ENCODE data around the gene COL26A1.
A peak's percentile ranks its signal among the peaks of the same experiment; 100 is the strongest.

COL26A1 gene

DNA sequence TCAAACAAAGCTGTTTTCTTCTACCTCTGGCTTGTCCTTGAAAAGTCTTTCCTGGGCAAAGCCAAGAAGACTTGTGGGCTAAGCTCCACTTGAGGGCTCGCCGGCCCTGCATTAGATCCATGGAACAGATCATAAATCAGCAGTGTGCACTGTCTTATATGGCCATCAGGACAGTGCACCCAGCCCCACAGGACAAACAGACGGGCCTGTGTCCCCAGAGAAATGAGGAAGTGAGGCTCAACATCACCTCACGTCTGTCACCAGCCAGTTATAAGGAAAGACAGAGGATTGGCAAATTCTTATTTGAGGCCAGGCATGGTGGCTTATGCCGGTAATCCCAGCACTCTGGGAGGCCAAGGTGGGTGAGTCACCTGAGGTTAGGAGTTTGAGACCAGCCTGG is 28.8 kb upstream of the COL26A1 start:
- Histone ChIP-seq H3K4ac (ENCODE audit: low read length) (no peak overlapping the region), H3K9ac (ENCODE audit: low read depth, low read length, poor library complexity) (no peak overlapping the region), H3K36me3 (replicated peaks in 1 of 2; ENCODE audit: control insufficient read depth in 2 of 2, insufficient read depth in 2 of 2, low read length in 2 of 2) (no peaks in the 10 kb centered on the region), H3K27me3 (ENCODE audit: control insufficient read depth in 3 of 3, insufficient read depth in 3 of 3, low read depth in 1 of 3, low read length in 3 of 3) (no peaks in the 10 kb centered on the region), H3K79me1 (ENCODE audit: low read depth, low read length) (no peaks in the 10 kb centered on the region), H2AFZ (ENCODE audit: low read length) (no peak overlapping the region), H3K4me3 (ENCODE audit: low read length in 2 of 2) (no peak overlapping the region), H3K9me3 (replicated peaks in 1 of 2; ENCODE audit: control insufficient read depth in 2 of 2, insufficient read depth in 1 of 2, low read depth in 1 of 2, low read length in 2 of 2) (no peaks in the 10 kb centered on the region), H2BK120ac (ENCODE audit: low read depth, low read length) (no peak overlapping the region), H3K27ac (replicated peaks; ENCODE audit: low read length) (no peak overlapping the region), H2BK5ac (ENCODE audit: low read length) (no peak overlapping the region), H2AK5ac (ENCODE audit: low read depth, low read length) (no peak overlapping the region), H3K4me1 (ENCODE audit: control insufficient read depth in 2 of 2, insufficient read depth in 1 of 2, low read depth in 1 of 2, low read length in 2 of 2) (no peaks in the 10 kb centered on the region), H3K23ac (ENCODE audit: low read depth, low read length, poor library complexity) (no peak overlapping the region), H3K18ac (ENCODE audit: low read length) (no peak overlapping the region), H2BK15ac (ENCODE audit: low read length) (no peak overlapping the region), H3K14ac (ENCODE audit: low read length) (no peak overlapping the region), H4K8ac (ENCODE audit: low read depth, low read length) (no peak overlapping the region), H4K91ac (ENCODE audit: low read depth, low read length, poor library complexity) (no peak overlapping the region), H3K4me2 (ENCODE audit: insufficient read depth, low read length, poor library complexity, severe bottlenecking) (no peak overlapping the region), H2BK12ac (ENCODE audit: low read length) (no peak overlapping the region)
- no peak for DNase-seq (ENCODE audit: low spot score)
- no CpG with 5 or more reads among the region's 5 CpGs for WGBS, 2 donors (ENCODE audit: extremely low coverage in 2 of 2, insufficient read length in 2 of 2, insufficient replicate concordance in 1 of 2)

DNA sequence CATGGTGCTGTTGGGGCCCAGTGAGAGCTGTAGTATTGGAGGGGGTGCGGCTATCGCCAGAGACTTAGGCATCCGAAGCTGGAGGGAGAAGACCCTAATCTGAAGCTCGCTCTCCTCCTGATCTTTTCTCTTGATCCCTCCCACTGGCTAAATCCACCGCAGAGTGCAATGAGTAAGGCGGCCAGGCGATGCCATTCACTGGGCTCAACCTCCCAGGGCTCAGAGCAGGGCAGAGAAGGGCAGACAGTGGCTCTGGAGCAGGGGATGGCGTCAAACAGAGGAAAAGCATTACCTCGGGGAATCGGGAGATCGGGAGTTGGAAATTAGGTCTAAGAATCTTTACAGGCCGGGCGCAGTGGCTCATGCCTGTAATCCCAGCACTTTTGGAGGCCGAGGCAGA is 22.3 kb upstream of the COL26A1 start:
- no peaks in the 10 kb centered on the region for H3K79me1 ChIP-seq (ENCODE audit: low read depth, low read length)
- H2BK5ac ChIP-seq (ENCODE audit: low read length): no peak overlapping the region
- H2BK15ac ChIP-seq (ENCODE audit: low read length): no peak overlapping the region
- H3K27ac ChIP-seq (replicated peaks; ENCODE audit: low read length): no peak overlapping the region
- peak overlapping the region; percentile 71 for H3K18ac ChIP-seq (ENCODE audit: low read length)
- no peak overlapping the region for H2BK120ac ChIP-seq (ENCODE audit: low read depth, low read length)
- no CpG with 5 or more reads among the region's 14 CpGs for WGBS, 2 donors (ENCODE audit: extremely low coverage in 2 of 2, insufficient read length in 2 of 2, insufficient replicate concordance in 1 of 2)
- H2AK5ac ChIP-seq (ENCODE audit: low read depth, low read length): no peak overlapping the region
- H2AFZ ChIP-seq (ENCODE audit: low read length): no peak overlapping the region
- H3K27me3 ChIP-seq (ENCODE audit: control insufficient read depth in 3 of 3, insufficient read depth in 3 of 3, low read depth in 1 of 3, low read length in 3 of 3): peaks cover 0 to 2% (median 0%) of the 10 kb centered on the region in 3 experiments
- no peak overlapping the region for H3K4me3 ChIP-seq (ENCODE audit: low read length in 2 of 2)
- no peak overlapping the region for H3K14ac ChIP-seq (ENCODE audit: low read length)
- H2BK12ac ChIP-seq (ENCODE audit: low read length): peak overlapping the region; percentile 22
- no peak overlapping the region for H4K8ac ChIP-seq (ENCODE audit: low read depth, low read length)
- no peak overlapping the region for H4K91ac ChIP-seq (ENCODE audit: low read depth, low read length, poor library complexity)
- no peaks in the 10 kb centered on the region for H3K4me1 ChIP-seq (ENCODE audit: control insufficient read depth in 2 of 2, insufficient read depth in 1 of 2, low read depth in 1 of 2, low read length in 2 of 2)
- peak overlapping the region; percentile 65 for H3K23ac ChIP-seq (ENCODE audit: low read depth, low read length, poor library complexity)
- no peak overlapping the region for H3K9ac ChIP-seq (ENCODE audit: low read depth, low read length, poor library complexity)
- no peak overlapping the region for H3K4me2 ChIP-seq (ENCODE audit: insufficient read depth, low read length, poor library complexity, severe bottlenecking)
- no peaks in the 10 kb centered on the region for H3K36me3 ChIP-seq (replicated peaks in 1 of 2; ENCODE audit: control insufficient read depth in 2 of 2, insufficient read depth in 2 of 2, low read length in 2 of 2)
- no peaks in the 10 kb centered on the region for H3K9me3 ChIP-seq (replicated peaks in 1 of 2; ENCODE audit: control insufficient read depth in 2 of 2, insufficient read depth in 1 of 2, low read depth in 1 of 2, low read length in 2 of 2)
- no peak overlapping the region for H3K4ac ChIP-seq (ENCODE audit: low read length)
- DNase-seq (ENCODE audit: low spot score): no peak

DNA sequence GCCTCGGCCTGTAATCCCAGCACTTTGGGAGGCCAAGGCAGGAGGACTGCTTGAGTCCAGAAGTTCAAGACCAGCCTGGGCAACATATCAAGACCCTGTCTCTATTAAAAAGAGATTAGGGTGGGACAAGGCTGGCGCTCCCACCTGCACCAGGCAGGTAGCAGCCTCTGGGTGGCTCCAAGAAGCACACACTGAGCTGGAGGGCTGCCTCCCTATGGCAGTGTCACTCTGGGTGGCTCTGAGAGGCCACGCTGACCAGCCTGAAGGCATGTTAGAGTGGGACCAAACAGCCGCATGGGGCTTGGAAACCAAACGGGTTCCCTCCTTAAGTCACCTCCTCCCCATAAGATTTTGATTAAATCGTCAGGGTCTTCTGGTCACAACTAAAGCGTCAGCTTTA is 19.8 kb upstream of the COL26A1 start:
- H2AFZ ChIP-seq (ENCODE audit: low read length): no peak overlapping the region
- no peak overlapping the region for H2BK12ac ChIP-seq (ENCODE audit: low read length)
- H3K4me3 ChIP-seq (ENCODE audit: low read length in 2 of 2): no peak overlapping the region
- H3K4ac ChIP-seq (ENCODE audit: low read length): no peak overlapping the region
- H3K79me1 ChIP-seq (ENCODE audit: low read depth, low read length): no peaks in the 10 kb centered on the region
- H3K27ac ChIP-seq (replicated peaks; ENCODE audit: low read length): no peak overlapping the region
- no peak overlapping the region for H2BK5ac ChIP-seq (ENCODE audit: low read length)
- H2AK5ac ChIP-seq (ENCODE audit: low read depth, low read length): no peak overlapping the region
- no peak overlapping the region for H2BK120ac ChIP-seq (ENCODE audit: low read depth, low read length)
- H4K91ac ChIP-seq (ENCODE audit: low read depth, low read length, poor library complexity): no peak overlapping the region
- H3K23ac ChIP-seq (ENCODE audit: low read depth, low read length, poor library complexity): no peak overlapping the region
- no peaks in the 10 kb centered on the region for H3K9me3 ChIP-seq (replicated peaks in 1 of 2; ENCODE audit: control insufficient read depth in 2 of 2, insufficient read depth in 1 of 2, low read depth in 1 of 2, low read length in 2 of 2)
- peaks cover 0 to 2% (median 0%) of the 10 kb centered on the region in 3 experiments for H3K27me3 ChIP-seq (ENCODE audit: control insufficient read depth in 3 of 3, insufficient read depth in 3 of 3, low read depth in 1 of 3, low read length in 3 of 3)
- no CpG with 5 or more reads among the region's 7 CpGs for WGBS, 2 donors (ENCODE audit: extremely low coverage in 2 of 2, insufficient read length in 2 of 2, insufficient replicate concordance in 1 of 2)
- no peak overlapping the region for H2BK15ac ChIP-seq (ENCODE audit: low read length)
- no peak overlapping the region for H4K8ac ChIP-seq (ENCODE audit: low read depth, low read length)
- H3K36me3 ChIP-seq (replicated peaks in 1 of 2; ENCODE audit: control insufficient read depth in 2 of 2, insufficient read depth in 2 of 2, low read length in 2 of 2): no peaks in the 10 kb centered on the region
- peak overlapping the region; percentile 80 for H3K18ac ChIP-seq (ENCODE audit: low read length)
- no peak for DNase-seq (ENCODE audit: low spot score)
- H3K4me1 ChIP-seq (ENCODE audit: control insufficient read depth in 2 of 2, insufficient read depth in 1 of 2, low read depth in 1 of 2, low read length in 2 of 2): no peaks in the 10 kb centered on the region
- H3K14ac ChIP-seq (ENCODE audit: low read length): no peak overlapping the region
- no peak overlapping the region for H3K9ac ChIP-seq (ENCODE audit: low read depth, low read length, poor library complexity)
- no peak overlapping the region for H3K4me2 ChIP-seq (ENCODE audit: insufficient read depth, low read length, poor library complexity, severe bottlenecking)

DNA sequence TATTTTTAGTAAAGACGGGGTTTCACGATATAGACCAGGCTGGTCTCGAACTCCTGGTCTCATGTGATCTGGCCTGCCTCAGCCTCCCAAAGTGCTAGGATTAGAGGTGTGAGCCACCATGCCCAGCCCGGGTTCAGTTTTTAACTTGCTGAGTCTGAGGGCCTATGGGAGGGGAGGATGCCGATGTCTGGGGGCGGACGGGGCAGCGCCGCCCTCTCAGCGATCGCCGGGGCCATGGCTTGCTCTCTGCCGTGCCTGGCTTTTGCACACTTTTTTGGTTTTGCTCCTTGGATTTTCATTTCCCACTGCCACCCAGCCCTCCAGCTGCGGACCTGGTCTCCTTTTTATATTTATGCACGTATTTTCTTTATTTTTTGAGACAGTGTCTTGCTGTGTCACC is 15.2 kb upstream of the COL26A1 start:
- H3K4me2 ChIP-seq (ENCODE audit: insufficient read depth, low read length, poor library complexity, severe bottlenecking): no peak overlapping the region
- DNase-seq (ENCODE audit: low spot score): no peak
- H3K9ac ChIP-seq (ENCODE audit: low read depth, low read length, poor library complexity): no peak overlapping the region
- no peaks in the 10 kb centered on the region for H3K4me1 ChIP-seq (ENCODE audit: control insufficient read depth in 2 of 2, insufficient read depth in 1 of 2, low read depth in 1 of 2, low read length in 2 of 2)
- H2BK120ac ChIP-seq (ENCODE audit: low read depth, low read length): no peak overlapping the region
- H3K79me1 ChIP-seq (ENCODE audit: low read depth, low read length): peaks cover 1% of the 10 kb centered on the region
- H2AFZ ChIP-seq (ENCODE audit: low read length): no peak overlapping the region
- H2BK15ac ChIP-seq (ENCODE audit: low read length): no peak overlapping the region
- H2AK5ac ChIP-seq (ENCODE audit: low read depth, low read length): no peak overlapping the region
- peaks cover 0 to 2% of the 10 kb centered on the region in 2 donors for H3K36me3 ChIP-seq (replicated peaks in 1 of 2; ENCODE audit: control insufficient read depth in 2 of 2, insufficient read depth in 2 of 2, low read length in 2 of 2)
- no peak overlapping the region for H3K14ac ChIP-seq (ENCODE audit: low read length)
- no peak overlapping the region for H3K23ac ChIP-seq (ENCODE audit: low read depth, low read length, poor library complexity)
- no CpG with 5 or more reads among the region's 15 CpGs for WGBS, 2 donors (ENCODE audit: extremely low coverage in 2 of 2, insufficient read length in 2 of 2, insufficient replicate concordance in 1 of 2)
- no peak overlapping the region for H3K27ac ChIP-seq (replicated peaks; ENCODE audit: low read length)
- H4K8ac ChIP-seq (ENCODE audit: low read depth, low read length): no peak overlapping the region
- no peak overlapping the region for H2BK5ac ChIP-seq (ENCODE audit: low read length)
- no peak overlapping the region for H3K4ac ChIP-seq (ENCODE audit: low read length)
- H3K4me3 ChIP-seq (ENCODE audit: low read length in 2 of 2): no peak overlapping the region
- no peaks in the 10 kb centered on the region for H3K9me3 ChIP-seq (replicated peaks in 1 of 2; ENCODE audit: control insufficient read depth in 2 of 2, insufficient read depth in 1 of 2, low read depth in 1 of 2, low read length in 2 of 2)
- H4K91ac ChIP-seq (ENCODE audit: low read depth, low read length, poor library complexity): no peak overlapping the region
- peaks cover 0 to 2% (median 0%) of the 10 kb centered on the region in 3 experiments for H3K27me3 ChIP-seq (ENCODE audit: control insufficient read depth in 3 of 3, insufficient read depth in 3 of 3, low read depth in 1 of 3, low read length in 3 of 3)
- no peak overlapping the region for H3K18ac ChIP-seq (ENCODE audit: low read length)
- H2BK12ac ChIP-seq (ENCODE audit: low read length): no peak overlapping the region

Measured in neuronal stem cell (in vitro differentiated cells).